ENCODE data around the gene PRM2.

Gene PRM2

GRCh38 chr16:11242658-11243057, 33.6 kb downstream of the PRM2 start:
- peak; percentile 13 for DNase-seq

- DNase-seq = no peak
These were observed 34.6 kb downstream of the PRM2 start for GRCh38 chr16:11241480-11242204.

GRCh38 chr16:11240636-11241473, 35.4 kb downstream of the PRM2 start:
- DNase-seq = peak; percentile 8

- no peak for DNase-seq
These were observed 36.3 kb downstream of the PRM2 start for GRCh38 chr16:11239644-11240632.

GRCh38 chr16:11238272-11239202, 37.7 kb downstream of the PRM2 start:
- DNase-seq = no peak

- DNase-seq = no peak
These were observed 39.6 kb downstream of the PRM2 start for GRCh38 chr16:11236461-11237254.

- DNase-seq = no peak
These were observed 40.6 kb downstream of the PRM2 start for GRCh38 chr16:11235703-11235991.

GRCh38 chr16:11234884-11235702, 41.2 kb downstream of the PRM2 start:
- no peak for DNase-seq

- DNase-seq = no peak
These were observed 42.4 kb downstream of the PRM2 start for GRCh38 chr16:11233727-11234376.

GRCh38 chr16:11232852-11233726, 43.2 kb downstream of the PRM2 start:
- DNase-seq = no peak

- DNase-seq = no peak
These were observed 43.9 kb downstream of the PRM2 start for GRCh38 chr16:11232302-11232851.

GRCh38 chr16:11231367-11231970, 44.8 kb downstream of the PRM2 start:
- no peak for DNase-seq

- DNase-seq = no peak
These were observed 46.4 kb downstream of the PRM2 start for GRCh38 chr16:11229906-11230305.

- DNase-seq = no peak
These were observed 46.8 kb downstream of the PRM2 start for GRCh38 chr16:11229432-11229831.

- no peak for DNase-seq
These were observed 50.4 kb downstream of the PRM2 start for GRCh38 chr16:11225677-11226549.
